ENCODE measurements around the gene SLC10A2.

GRCh38 chr13:103002279-103002678 lies 63.9 kb downstream of the SLC10A2 start:
- TF ChIP-seq CTCF (IDR thresholded peaks at IDR 0.05; ENCODE audit: low read length) (no peak), EZH2 (IDR thresholded peaks at IDR 0.05; ENCODE audit: borderline replicate concordance, low read length) (no peak)
